HG03045 (cell line): ENCODE measurements around the gene PACC1.
"Not testable (repeated sequence)": the region's sequence is repeated elsewhere in the genome, so short reads cannot be mapped to it uniquely, and the experiment has no call there.

Experiments
- ATAC-seq: cut with Tn5 transposase; IDR thresholded peaks from one replicate; pipeline ENCODE4 v1.9.1; 2021; ENCODE audit warnings: mild to moderate bottlenecking, moderate library complexity; ENCODE audit not compliant: unreplicated experiment

The PACC1 gene

DNA sequence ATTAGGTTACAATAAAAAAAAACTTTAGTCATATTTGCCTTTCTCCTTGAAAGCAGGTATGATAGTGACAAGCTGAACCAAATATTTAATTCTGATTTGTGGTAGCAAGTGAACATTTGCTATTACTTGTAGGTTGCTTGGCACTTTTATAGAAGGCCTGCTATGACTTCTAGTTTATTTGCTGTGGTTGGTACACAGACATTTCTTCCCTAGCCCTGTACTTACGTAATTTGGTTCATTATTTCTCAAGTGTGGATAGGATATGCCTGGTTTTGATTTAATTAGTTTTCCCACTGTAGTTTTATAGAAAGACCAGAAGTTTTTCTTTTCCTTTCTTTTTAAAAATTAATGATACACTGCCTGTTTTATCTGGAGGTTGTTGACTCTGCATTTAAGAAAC, 73.6 kb downstream of the PACC1 start:
- no peak for ATAC-seq

DNA sequence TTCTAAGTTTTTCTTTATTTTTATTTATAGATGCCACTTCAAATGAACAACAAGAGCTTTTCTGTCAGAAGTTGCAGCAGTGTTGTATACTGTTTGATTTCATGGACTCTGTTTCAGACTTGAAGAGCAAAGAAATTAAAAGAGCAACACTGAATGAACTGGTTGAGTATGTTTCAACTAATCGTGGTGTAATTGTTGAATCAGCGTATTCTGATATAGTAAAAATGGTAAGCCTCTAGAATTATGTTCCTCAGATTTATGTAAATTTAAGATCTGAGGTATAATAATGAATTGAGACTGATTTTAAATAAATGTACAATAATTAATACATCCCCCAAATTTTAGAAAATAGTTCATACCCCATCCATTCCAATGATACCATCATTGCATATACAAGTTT, 85.6 kb downstream of the PACC1 start:
- ATAC-seq = no peak

GRCh38 chr1:212328248-212328647, 86.4 kb downstream of the PACC1 start:
- ATAC-seq = no peak

- ATAC-seq = no peak
Observed at GRCh38 chr1:212326541-212326940, 88.1 kb downstream of the PACC1 start.

DNA sequence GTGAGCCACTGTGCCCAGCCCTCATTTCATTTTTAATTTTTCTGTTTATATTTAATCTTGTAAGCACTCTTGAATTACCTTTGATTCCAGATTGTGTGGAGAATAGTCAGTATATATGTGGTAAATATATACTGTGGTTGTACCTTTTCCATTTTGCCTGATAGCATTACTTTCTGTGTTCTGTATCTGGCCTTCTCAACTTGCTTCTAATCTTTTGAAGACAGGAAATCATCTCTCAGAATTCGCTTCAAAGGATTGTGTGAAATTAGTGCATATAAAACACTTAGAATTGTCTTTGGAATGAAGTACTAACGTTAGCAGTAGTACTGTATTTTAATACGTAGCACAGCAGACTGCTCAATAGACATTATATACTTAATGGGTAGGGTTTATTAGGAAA, 91.6 kb downstream of the PACC1 start:
- no peak for ATAC-seq

DNA sequence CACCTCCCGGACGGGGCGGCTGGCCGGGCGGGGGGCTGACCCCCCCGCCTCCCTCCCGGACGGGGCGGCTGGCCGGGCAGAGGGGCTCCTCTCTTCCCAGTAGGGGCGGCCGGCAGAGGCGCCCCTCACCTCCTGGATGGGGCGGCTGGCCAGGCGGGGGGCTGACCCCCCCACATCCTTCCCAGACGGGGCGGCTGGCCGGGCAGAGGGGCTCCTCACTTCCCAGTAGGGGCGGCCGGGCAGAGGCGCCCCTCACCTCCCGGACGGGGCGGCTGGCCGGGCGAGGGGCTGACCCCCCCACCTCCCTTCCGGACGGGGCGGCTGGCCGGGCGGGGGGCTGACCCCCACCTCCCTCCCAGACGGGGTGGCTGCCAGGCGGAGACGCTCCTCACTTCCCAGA, 93.7 kb downstream of the PACC1 start:
- not testable (repeated sequence) for ATAC-seq

- no peak for ATAC-seq
Observed at GRCh38 chr1:212317916-212318315, 96.8 kb downstream of the PACC1 start.

GRCh38 chr1:212315907-212316306, 98.8 kb downstream of the PACC1 start:
- ATAC-seq = no peak

GRCh38 chr1:212315184-212315583, 99.5 kb downstream of the PACC1 start:
- no peak for ATAC-seq
